Measurements from ENCODE around the gene GPR152.

GPR152 gene

GRCh38 chr11:67411785-67412152 is 40.8 kb downstream of the GPR152 start:
- H3K27me3 Mint-ChIP-seq = no peaks in the 10 kb centered on the region
- H3K4me1 Mint-ChIP-seq = peaks cover 74 to 91% of the 10 kb centered on the region in 2 donors
- peaks cover 10 to 24% of the 10 kb centered on the region in 2 donors for H3K36me3 Mint-ChIP-seq
- peak overlapping the region in 1 of 2 donors; percentile 39 for H3K4me3 Mint-ChIP-seq
- DNase-seq = no peak
- peak overlapping the region; percentile 81 for H3K27ac Mint-ChIP-seq
- no peaks in the 10 kb centered on the region for H3K9me3 Mint-ChIP-seq
- peak; percentile 43 to 55 for ATAC-seq (replicated peaks)

DNA sequence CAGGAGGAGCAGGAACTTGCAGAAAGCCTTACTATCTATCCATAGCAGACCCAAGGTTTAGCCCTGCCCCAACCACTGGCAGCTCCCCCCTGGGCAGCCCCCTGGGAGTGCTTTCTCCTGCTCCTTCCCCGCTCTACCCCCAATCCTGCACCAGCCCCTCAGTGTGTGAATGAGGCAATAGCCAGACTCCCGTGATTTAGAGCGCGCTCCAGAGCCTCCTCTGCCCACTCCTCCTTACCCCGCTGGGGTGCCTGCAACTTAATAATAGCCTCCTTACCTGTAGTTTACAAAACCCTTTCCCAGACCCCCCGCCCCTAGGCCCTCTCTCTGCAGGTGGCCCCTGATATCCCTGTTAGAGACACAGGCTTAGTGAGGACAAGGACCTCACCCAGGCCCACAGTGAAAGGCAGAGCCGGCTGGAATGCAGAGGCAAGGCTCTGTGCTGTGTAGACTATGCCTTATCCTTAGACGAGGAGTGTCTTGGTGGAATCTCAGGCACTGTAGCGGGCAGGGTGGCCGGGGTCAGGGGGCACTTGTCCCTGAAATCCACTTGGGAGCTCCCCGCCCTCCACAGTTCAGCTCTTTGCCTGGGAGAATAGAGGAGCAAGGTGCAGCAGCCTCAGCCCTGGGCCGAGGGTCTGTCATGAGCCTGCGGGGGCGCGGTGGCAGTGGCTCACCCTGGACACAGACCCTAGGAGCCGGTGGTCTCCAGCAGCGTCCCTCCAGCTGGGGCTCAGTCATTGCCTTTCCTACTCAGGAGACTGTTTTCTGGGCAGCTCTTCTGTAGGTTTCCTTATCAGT is 41.3 kb downstream of the GPR152 start:
- no peaks in the 10 kb centered on the region for H3K27me3 Mint-ChIP-seq
- ATAC-seq (replicated peaks) (no peak), DNase-seq (no peak)
- H3K9me3 Mint-ChIP-seq = no peaks in the 10 kb centered on the region
- H3K27ac Mint-ChIP-seq = peak overlapping the region; percentile 81
- H3K4me3 Mint-ChIP-seq = peak overlapping the region in 1 of 2 donors; percentile 39
- H3K36me3 Mint-ChIP-seq = peaks cover 13 to 29% of the 10 kb centered on the region in 2 donors
- peaks cover 74 to 91% of the 10 kb centered on the region in 2 donors for H3K4me1 Mint-ChIP-seq

GRCh38 chr11:67410369-67410831 is 42.1 kb downstream of the GPR152 start:
- H3K9me3 Mint-ChIP-seq = no peaks in the 10 kb centered on the region
- H3K4me3 Mint-ChIP-seq = peak overlapping the region; percentile 68 to 73
- peaks cover 78 to 95% of the 10 kb centered on the region in 2 donors for H3K4me1 Mint-ChIP-seq
- no peaks in the 10 kb centered on the region for H3K27me3 Mint-ChIP-seq
- H3K27ac Mint-ChIP-seq = peak overlapping the region; percentile 81
- ATAC-seq (replicated peaks) (no peak), DNase-seq (no peak)
- H3K36me3 Mint-ChIP-seq = peaks cover 18 to 33% of the 10 kb centered on the region in 2 donors

DNA sequence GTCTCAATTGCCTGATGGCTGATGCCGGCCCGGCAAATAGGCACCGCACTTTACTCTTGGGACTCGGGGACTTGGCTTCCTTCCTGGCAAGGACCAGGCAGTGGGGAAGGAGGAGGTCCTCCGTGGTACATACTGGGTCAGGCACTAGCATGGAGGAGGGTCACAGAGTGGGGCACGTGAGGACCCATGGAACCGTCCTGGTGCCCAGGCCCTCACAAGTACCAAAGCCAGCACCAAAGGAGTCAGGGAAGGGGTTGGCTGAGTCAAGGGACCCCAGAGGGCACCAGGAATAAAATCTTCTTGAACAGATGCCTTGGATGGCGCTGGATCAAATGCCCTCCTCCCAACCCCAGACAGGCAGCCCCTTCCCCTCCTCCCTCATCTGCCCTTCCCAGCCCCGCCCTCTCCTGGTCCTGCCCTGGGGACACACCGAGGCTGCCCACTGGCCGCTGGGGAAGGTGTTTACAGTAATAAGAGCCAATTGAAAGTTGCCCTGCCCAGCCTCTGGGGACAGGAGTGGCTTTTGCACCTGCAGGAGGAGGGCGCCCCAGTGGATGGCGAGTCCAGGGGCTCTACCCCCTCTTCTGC is 42.7 kb downstream of the GPR152 start:
- ATAC-seq (replicated peaks) (peak; percentile 4 to 19), DNase-seq (no peak)
- Mint-ChIP-seq H3K4me1 (peaks cover 78 to 96% of the 10 kb centered on the region in 2 donors), H3K9me3 (no peaks in the 10 kb centered on the region), H3K36me3 (peaks cover 22 to 36% of the 10 kb centered on the region in 2 donors), H3K27ac (peak overlapping the region; percentile 95), H3K4me3 (peak overlapping the region; percentile 68 to 73), H3K27me3 (no peaks in the 10 kb centered on the region)

DNA sequence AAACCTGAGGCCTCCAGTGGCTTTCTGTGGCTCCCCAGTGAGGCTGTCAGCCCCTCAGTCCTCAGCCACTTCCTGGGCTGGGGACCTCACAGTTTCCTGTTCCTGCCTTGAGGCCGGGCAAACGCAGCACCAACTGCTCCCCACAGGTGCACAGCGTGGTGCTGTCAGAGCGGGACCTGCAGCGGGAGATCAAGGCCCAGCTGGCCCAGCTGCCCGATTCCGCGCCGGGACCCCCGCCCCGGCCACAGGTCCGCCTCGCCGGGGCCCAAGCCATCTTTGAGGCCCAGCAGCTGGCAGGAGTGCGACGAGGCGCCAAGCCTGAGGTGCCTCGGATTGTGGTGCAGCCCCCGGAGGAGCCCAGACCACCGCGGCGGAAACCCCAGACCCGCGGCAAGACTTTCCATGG is 43.3 kb downstream of the GPR152 start:
- H3K36me3 Mint-ChIP-seq = peaks cover 24 to 41% of the 10 kb centered on the region in 2 donors
- H3K4me1 Mint-ChIP-seq = peaks cover 83 to 99% of the 10 kb centered on the region in 2 donors
- ATAC-seq (replicated peaks) = peak; percentile 49 to 69
- H3K27me3 Mint-ChIP-seq = no peaks in the 10 kb centered on the region
- no peak for DNase-seq
- H3K9me3 Mint-ChIP-seq = no peaks in the 10 kb centered on the region
- H3K27ac Mint-ChIP-seq = peak overlapping the region; percentile 93
- H3K4me3 Mint-ChIP-seq = peak overlapping the region; percentile 41 to 68

GRCh38 chr11:67408437-67409200 is 43.9 kb downstream of the GPR152 start:
- ATAC-seq (replicated peaks) (no peak), DNase-seq (no peak)
- peaks cover 27 to 41% of the 10 kb centered on the region in 2 donors for H3K36me3 Mint-ChIP-seq
- H3K27ac Mint-ChIP-seq = peak overlapping the region; percentile 93
- no peaks in the 10 kb centered on the region for H3K27me3 Mint-ChIP-seq
- no peaks in the 10 kb centered on the region for H3K9me3 Mint-ChIP-seq
- peak overlapping the region; percentile 41 to 68 for H3K4me3 Mint-ChIP-seq
- H3K4me1 Mint-ChIP-seq = peaks cover 85 to 99% of the 10 kb centered on the region in 2 donors

DNA sequence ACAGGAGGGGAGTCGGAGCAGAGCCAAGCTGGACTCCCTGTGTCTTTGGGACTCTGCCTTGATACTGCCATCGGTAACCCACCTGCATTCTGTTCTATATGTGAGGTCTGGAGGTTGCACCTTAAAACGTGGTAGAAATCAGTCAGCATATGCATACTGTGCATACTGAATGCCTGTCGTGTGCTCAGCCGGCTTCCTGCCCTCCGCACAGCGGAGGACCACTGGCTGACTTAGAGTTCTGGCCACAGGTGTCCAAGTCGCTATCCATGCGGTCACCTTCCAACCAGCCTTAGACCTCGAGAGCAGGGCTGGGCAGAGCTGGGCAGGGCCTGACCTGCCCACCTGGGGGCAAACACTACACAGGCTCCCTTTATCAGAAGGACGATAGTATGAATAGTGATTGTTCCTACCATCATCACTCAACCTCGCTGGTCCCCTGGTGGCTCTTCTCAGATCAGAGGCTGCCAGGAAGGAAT is 44.8 kb downstream of the GPR152 start:
- Mint-ChIP-seq H3K36me3 (peaks cover 28 to 41% of the 10 kb centered on the region in 2 donors), H3K4me1 (peaks cover 78 to 98% of the 10 kb centered on the region in 2 donors), H3K9me3 (no peaks in the 10 kb centered on the region), H3K27ac (peak overlapping the region; percentile 93), H3K27me3 (no peaks in the 10 kb centered on the region), H3K4me3 (peak overlapping the region in 1 of 2 donors; percentile 65)
- no peak for DNase-seq
- no peak for ATAC-seq (replicated peaks)

- Mint-ChIP-seq H3K27me3 (no peaks in the 10 kb centered on the region), H3K4me1 (peaks cover 72 to 92% of the 10 kb centered on the region in 2 donors), H3K27ac (peak overlapping the region; percentile 93), H3K9me3 (no peaks in the 10 kb centered on the region), H3K36me3 (peaks cover 28 to 41% of the 10 kb centered on the region in 2 donors), H3K4me3 (peak overlapping the region; percentile 8 to 70)
- ATAC-seq (replicated peaks) = no peak
- DNase-seq = no peak
Observed at GRCh38 chr11:67406969-67407687, 45.4 kb downstream of the GPR152 start.

- ATAC-seq (replicated peaks) (no peak), DNase-seq (no peak)
- peaks cover 65 to 85% of the 10 kb centered on the region in 2 donors for H3K4me1 Mint-ChIP-seq
- no peaks in the 10 kb centered on the region for H3K27me3 Mint-ChIP-seq
- H3K27ac Mint-ChIP-seq = peak overlapping the region; percentile 86
- peak overlapping the region; percentile 46 to 70 for H3K4me3 Mint-ChIP-seq
- peaks cover 28 to 41% of the 10 kb centered on the region in 2 donors for H3K36me3 Mint-ChIP-seq
- no peaks in the 10 kb centered on the region for H3K9me3 Mint-ChIP-seq
Observed at GRCh38 chr11:67406420-67406968, 46.0 kb downstream of the GPR152 start.

DNA sequence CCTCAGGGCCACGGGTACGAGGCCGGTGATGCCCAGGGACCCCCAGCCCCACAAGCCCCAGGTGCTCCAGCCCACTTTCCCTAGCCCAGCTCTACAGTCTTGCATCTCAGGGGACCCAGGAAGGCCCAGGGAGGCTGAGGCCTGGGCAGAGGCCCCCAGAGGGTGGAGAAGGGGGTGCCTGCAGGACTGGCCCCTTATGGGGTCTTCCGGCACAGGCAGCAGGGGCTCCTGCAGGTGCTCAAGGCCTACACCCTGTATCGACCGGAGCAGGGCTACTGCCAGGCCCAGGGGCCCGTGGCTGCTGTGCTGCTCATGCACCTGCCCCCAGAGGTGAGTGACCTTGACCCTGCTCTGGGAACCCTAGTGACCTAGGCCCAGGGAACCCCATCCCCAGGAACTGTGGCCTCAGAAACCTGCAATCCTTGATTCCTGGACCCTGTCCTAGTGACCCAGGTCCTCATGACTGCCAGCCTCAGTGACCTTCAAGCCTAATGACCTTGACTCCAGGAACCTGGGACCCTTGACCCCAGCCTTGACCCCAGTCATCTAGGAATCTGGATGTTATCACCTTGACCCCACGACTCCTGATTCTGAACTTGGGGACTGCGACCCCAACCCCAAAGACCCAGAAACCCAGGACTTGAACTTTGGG is 46.7 kb downstream of the GPR152 start:
- Mint-ChIP-seq H3K27me3 (no peaks in the 10 kb centered on the region), H3K9me3 (no peaks in the 10 kb centered on the region), H3K4me3 (peak overlapping the region in 1 of 2 donors; percentile 98), H3K4me1 (peaks cover 58 to 81% of the 10 kb centered on the region in 2 donors), H3K36me3 (peaks cover 28 to 42% of the 10 kb centered on the region in 2 donors), H3K27ac (peak overlapping the region; percentile 92)
- no peak for DNase-seq
- ATAC-seq (replicated peaks) = no peak

GRCh38 chr11:67405196-67405567 is 47.3 kb downstream of the GPR152 start:
- Mint-ChIP-seq H3K27me3 (no peaks in the 10 kb centered on the region), H3K27ac (peak overlapping the region; percentile 92), H3K4me3 (peak overlapping the region; percentile 93 to 98), H3K4me1 (peaks cover 58 to 81% of the 10 kb centered on the region in 2 donors), H3K36me3 (peaks cover 28 to 43% of the 10 kb centered on the region in 2 donors), H3K9me3 (no peaks in the 10 kb centered on the region)
- no peak for ATAC-seq (replicated peaks)
- DNase-seq = no peak

DNA sequence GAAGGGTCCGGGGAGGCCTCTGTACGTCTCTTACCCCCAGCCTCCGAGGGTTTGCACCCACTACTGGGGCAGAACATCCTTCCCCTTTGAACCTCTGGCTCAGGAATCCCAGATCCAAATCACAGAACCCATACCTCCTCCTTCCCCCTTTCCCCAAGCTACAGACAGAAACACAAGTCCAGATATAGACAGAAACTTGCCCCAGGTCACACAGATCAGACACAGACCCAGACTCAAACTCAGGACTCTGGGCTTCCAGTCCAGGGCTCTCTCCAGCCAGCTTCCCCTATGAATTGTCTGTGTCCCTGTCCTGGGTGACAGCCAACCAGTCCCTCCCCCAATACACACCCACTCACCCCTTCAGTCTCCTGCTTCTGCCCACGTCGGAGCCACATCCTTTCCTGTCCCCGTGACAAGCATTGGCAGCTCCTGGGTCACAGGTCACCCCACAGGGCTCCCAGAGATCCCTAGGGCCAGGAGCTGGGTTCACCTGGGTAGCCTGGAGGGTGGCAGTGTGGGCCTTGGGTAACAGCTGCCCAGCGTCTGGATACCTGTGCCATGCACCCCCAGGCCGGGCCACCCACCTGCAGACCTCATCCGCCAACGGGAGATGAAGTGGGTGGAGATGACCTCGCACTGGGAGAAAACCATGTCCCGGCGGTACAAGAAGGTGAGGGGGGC is 47.9 kb downstream of the GPR152 start:
- H3K4me3 Mint-ChIP-seq = peak overlapping the region; percentile 93 to 98
- no peaks in the 10 kb centered on the region for H3K27me3 Mint-ChIP-seq
- peaks cover 54 to 79% of the 10 kb centered on the region in 2 donors for H3K4me1 Mint-ChIP-seq
- H3K27ac Mint-ChIP-seq = peak overlapping the region; percentile 92
- H3K9me3 Mint-ChIP-seq = no peaks in the 10 kb centered on the region
- ATAC-seq (replicated peaks) (no peak), DNase-seq (no peak)
- H3K36me3 Mint-ChIP-seq = peaks cover 25 to 40% of the 10 kb centered on the region in 2 donors

Data from stimulated activated naive B cell treated with anti-CD40 and anti-IgM and Interleukin-4, amounts not matched to agents 10 μg/mL and 1 μg/mL and 100 μg/mL, for 72 hours (primary cell).